GDM1 (cell line): Measurements from ENCODE around the gene RBBP5.

Experiments
- DNase-seq: peaks from one replicate; lab custom pipeline; 2025; lab: John Stamatoyannopoulos, UW

Gene RBBP5

DNA sequence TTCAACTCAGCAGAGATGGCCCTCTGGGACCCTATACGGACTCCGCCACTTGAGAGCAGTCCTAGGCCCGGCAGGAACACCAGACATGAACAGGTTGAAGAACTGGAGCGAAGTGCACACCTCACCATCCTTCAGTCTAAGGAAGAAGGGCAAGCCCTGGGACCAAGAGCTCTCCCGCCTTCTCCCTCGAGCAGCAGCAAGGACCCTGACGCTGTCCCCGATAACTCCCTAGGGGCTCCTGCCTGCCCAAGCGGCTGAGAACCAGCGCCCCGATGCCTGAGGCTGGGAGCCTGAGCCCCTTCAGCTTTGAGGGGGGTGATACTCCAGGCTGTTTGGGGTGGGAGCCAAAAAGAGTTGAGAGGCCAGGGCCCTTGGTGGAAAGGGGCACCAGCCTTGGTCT, 47.7 kb downstream of the RBBP5 start:
- DNase-seq: no peak

- DNase-seq: no peak
Measured at GRCh38 chr1:205073511-205073910, 48.3 kb downstream of the RBBP5 start.

DNA sequence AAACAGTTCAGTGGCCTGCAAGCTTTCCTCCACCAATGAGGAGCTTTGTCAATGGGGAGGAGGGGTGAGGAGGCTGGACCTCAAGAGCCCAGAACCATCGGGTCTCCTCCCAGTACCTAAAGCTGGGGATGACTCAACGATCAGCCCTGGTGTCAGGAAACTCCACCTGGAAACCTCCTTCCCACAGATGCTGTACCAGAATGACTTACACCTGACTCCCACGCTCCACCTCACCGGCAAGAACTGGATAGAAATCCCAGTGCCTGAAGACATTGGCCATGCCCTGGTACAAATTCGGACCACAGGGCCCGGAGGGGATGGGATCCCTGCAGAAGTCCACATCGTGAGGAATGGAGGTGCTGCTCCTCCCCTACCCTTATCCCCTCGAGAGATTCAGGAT, 48.9 kb downstream of the RBBP5 start:
- no peak for DNase-seq

DNA sequence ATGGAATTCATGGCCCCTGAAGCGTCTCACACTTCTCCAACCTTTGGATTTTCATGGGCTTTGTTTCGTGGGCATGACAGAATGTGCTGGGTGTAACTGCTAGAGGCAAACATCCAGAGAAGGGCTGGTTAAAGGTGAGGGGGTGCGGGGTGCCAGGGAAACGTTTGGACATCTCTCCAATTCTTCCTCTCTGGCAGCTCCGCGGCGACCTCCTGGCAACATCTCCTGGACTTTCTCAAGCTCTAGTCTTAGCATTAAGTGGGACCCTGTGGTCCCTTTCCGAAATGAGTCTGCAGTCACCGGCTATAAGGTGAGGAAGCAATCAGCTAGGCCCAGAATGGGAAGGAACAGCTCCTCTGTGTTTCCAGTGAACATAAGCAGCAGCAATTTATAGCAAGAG, 49.5 kb downstream of the RBBP5 start:
- no peak for DNase-seq

DNA sequence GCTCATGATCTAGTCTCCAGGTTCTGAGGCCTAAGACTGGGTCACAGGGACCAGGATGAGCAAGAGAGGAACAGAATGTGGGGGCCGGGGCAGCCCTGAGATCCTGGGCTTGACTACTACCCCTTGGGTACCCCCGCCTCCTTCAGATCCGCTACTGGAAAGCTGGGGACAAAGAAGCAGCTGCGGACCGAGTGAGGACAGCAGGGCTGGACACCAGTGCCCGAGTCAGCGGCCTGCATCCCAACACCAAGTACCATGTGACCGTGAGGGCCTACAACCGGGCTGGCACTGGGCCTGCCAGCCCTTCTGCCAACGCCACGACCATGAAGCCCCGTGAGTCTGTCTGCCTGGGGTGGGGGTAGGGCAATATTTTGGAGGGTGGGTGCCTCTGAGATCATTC, 50.0 kb downstream of the RBBP5 start:
- DNase-seq: no peak

GRCh38 chr1:205071028-205071409, 50.8 kb downstream of the RBBP5 start:
- DNase-seq: no peak

DNA sequence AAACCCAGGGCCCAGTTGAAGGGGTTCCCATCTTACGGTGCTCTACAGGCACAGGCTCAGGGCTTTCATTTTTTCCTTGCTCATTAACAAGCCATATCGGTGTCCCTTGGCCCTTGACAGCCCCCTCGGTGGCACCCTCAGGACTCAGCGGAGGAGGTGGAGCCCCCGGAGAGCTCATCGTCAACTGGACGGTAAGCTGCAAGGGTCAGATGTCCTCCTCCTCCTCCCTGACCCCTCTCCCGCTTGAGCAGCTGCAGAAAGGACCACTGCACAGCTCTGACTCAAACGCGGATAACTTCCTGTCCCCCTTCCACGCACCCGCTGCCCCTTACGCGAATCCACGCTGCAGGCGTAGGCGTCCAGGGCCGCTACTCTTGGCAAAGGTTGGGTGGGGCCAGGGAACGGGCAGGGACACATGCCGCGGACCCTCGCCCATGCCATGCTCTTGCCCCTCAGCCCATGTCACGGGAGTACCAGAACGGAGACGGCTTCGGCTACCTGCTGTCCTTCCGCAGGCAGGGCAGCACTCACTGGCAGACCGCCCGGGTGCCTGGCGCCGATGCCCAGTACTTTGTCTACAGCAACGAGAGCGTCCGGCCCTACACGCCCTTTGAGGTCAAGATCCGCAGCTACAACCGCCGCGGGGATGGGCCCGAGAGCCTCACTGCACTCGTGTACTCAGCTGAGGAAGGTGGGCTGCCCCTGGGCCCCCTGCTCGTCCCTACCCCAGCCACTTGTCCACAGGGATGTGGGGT, 52.2 kb downstream of the RBBP5 start:
- DNase-seq: no peak

- DNase-seq: no peak
Measured at GRCh38 chr1:205068457-205069040, 53.2 kb downstream of the RBBP5 start.

- no peak for DNase-seq
Measured at GRCh38 chr1:205068001-205068400, 53.8 kb downstream of the RBBP5 start.

DNA sequence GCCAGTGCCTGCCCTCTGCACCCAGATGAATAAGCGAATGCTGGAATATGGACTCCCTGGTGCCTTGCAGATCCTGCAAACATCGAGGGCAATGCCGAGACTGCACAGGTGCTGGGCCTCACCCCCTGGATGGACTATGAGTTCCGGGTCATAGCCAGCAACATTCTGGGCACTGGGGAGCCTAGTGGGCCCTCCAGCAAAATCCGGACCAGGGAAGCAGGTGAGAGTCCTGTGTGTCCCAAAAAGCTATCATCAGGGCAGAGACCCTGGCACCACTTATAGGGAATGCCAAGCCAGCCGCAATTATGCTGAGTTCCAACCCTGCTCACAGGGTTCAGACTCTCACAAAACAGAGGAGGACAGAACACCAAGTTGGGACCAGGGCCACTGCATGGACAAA, 54.7 kb downstream of the RBBP5 start:
- DNase-seq: no peak

DNA sequence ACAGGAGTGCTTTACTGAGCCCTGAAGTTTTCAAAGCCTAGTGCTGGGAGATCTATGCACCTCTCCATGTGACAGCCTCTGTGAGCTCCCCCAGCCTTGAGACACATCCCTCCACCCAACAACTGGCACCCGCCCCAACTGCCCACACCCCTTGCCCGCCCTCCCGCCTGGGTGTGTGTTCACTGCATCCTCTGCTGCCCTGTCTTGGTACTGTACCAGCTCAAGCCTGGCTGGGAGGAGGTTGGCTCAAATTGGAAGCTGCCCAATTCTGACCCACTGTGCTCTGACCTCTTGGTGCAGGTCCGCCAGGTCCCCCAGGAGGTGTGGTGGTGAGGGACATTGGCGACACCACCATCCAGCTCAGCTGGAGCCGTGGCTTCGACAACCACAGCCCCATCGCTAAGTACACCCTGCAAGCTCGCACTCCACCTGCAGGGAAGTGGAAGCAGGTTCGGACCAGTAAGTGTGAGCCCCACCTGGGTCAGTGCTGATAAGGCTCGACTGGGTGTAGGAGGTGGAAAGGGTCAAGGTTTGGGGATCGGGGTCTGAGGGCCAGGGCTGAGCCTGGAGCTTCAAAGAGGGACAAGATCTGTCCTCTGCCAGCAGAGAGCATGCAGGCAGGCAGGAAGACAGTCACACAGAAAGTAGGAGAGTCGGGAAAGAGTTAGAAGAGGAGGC, 55.5 kb downstream of the RBBP5 start:
- no peak for DNase-seq

- no peak for DNase-seq
Measured at GRCh38 chr1:205065666-205066065, 56.1 kb downstream of the RBBP5 start.

GRCh38 chr1:205064741-205065316, 56.9 kb downstream of the RBBP5 start:
- DNase-seq: no peak

DNA sequence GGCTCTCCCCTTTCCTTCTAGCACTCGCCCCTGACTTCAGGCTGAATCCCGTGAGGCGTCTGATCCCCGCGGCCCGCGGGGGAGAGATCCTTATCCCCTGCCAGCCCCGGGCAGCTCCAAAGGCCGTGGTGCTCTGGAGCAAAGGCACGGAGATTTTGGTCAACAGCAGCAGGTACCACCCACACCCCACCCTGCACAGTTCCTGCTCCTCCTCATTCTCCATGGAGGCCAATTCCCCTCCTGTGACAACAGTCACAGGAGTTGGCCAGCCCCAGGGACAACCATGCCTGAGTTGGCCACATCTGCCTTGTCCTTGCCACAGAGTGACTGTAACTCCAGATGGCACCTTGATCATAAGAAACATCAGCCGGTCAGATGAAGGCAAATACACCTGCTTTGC, 57.5 kb downstream of the RBBP5 start:
- DNase-seq: no peak

DNA sequence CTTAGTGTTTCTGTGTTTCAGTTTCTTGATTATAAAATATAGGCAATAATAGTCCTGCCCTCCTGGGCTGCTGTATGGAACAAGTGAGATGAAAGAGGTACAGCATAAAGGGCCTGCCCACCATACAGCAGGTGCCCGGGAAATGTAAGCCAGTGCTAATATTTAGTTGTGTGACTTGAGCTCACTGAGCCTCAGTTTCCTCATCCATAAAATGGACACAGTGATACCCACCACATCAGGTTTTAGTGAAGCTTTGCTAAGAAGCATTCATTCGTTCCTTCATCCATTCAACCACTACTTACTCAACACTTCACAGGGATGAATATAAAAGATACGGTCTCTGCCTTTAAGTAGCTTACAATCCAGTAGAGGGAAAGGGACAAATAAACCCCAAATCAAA, 58.9 kb downstream of the RBBP5 start:
- no peak for DNase-seq

DNA sequence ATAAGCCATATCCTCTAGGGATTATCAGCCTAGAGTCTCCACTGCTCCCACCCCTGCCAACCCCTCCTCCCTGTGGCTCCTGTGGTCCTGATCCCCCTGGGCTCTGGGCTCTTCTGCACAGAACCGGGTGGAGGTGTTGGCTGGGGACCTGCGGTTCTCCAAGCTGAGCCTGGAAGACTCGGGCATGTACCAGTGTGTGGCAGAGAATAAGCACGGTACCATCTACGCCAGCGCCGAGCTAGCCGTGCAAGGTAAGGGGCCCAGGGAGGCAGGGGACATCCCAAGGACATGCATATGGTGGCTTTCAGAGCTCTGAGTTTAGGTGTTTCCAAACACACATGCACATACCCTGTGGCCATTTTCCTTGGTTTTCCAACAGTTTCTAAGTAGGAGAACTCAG, 59.5 kb downstream of the RBBP5 start:
- DNase-seq: no peak

DNA sequence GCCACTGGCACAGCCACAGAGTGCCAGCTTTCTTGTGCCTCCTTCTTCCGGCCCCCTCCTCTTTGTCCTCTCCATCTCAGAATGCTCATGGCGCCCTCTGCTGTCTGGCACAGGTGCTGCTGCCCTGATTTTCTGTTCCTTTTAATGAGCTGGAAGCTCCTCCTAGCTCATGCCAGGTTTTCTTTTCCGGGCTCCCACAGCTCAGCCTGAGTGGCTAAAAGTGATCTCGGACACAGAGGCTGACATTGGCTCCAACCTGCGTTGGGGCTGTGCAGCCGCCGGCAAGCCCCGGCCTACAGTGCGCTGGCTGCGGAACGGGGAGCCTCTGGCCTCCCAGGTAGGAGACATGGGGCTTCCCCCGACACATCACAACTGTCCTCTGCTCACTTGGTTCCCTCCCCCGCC, 60.1 kb downstream of the RBBP5 start:
- peak; percentile 46 for DNase-seq

- DNase-seq: no peak
Measured at GRCh38 chr1:205061227-205061626, 60.6 kb downstream of the RBBP5 start.

GRCh38 chr1:205060746-205061145, 61.0 kb downstream of the RBBP5 start:
- no peak for DNase-seq

- no peak for DNase-seq
Measured at GRCh38 chr1:205059660-205060059, 62.1 kb downstream of the RBBP5 start.

GRCh38 chr1:205058853-205059252, 62.9 kb downstream of the RBBP5 start:
- no peak for DNase-seq

- no peak for DNase-seq
Measured at GRCh38 chr1:205057808-205058575, 63.8 kb downstream of the RBBP5 start.
